Astrocyte (in vitro differentiated cells and primary cell): Measurements from ENCODE around the gene PTOV1.

Experiments used
- EZH2 ChIP-seq: IDR thresholded peaks from 2 replicates; pipeline ENCODE4 v1.6.1; 2012; ENCODE audit warnings: mild to moderate bottlenecking, low read length, inconsistent platforms; ENCODE audit not compliant: insufficient read depth
- TF ChIP-seq, protein P1 (sequence below): IDR thresholded peaks from 2 replicates; pipeline ENCODE4 v1.5.1; 2011; ENCODE audit warnings: low read depth, mild to moderate bottlenecking, inconsistent platforms, low read length, moderate library complexity; ENCODE audit not compliant: insufficient read depth

- TF ChIP-seq, protein P1, sequence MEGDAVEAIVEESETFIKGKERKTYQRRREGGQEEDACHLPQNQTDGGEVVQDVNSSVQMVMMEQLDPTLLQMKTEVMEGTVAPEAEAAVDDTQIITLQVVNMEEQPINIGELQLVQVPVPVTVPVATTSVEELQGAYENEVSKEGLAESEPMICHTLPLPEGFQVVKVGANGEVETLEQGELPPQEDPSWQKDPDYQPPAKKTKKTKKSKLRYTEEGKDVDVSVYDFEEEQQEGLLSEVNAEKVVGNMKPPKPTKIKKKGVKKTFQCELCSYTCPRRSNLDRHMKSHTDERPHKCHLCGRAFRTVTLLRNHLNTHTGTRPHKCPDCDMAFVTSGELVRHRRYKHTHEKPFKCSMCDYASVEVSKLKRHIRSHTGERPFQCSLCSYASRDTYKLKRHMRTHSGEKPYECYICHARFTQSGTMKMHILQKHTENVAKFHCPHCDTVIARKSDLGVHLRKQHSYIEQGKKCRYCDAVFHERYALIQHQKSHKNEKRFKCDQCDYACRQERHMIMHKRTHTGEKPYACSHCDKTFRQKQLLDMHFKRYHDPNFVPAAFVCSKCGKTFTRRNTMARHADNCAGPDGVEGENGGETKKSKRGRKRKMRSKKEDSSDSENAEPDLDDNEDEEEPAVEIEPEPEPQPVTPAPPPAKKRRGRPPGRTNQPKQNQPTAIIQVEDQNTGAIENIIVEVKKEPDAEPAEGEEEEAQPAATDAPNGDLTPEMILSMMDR = no peak
- TF ChIP-seq EZH2 = no peak
Measured at GRCh38 chr19:49884109-49884508, 33.1 kb downstream of the PTOV1 start.
